Loucy (cell line): ENCODE measurements around the gene THRSP.

Experiments
- H2AFZ ChIP-seq: fragments of 200-600 bp; sonication (generic); 2 replicates; pipeline ENCODE4 v1.6.0; 2016; ENCODE audit warnings: antibody characterized with exemption, mild to moderate bottlenecking, low read length, moderate library complexity
- H3F3A ChIP-seq: fragments of 200-600 bp; 2 replicates; pipeline ENCODE4 v1.6.0; 2016; ENCODE audit warnings: antibody characterized with exemption, low read depth, mild to moderate bottlenecking
- H3K27me3 ChIP-seq: fragments of 200-600 bp; sonication (generic); 2 replicates; pipeline ENCODE4 v1.6.1; 2014; ENCODE audit warnings: low read length, mild to moderate bottlenecking; ENCODE audit not compliant: insufficient read depth, poor library complexity, severe bottlenecking
- H3K36me3 ChIP-seq: fragments of 200-600 bp; sonication (generic); 2 replicates; pipeline ENCODE4 v1.6.1; 2016; ENCODE audit warnings: low read length; ENCODE audit not compliant: insufficient read depth
- H3K4me1 ChIP-seq: fragments of 200-600 bp; sonication (generic); 2 replicates; pipeline ENCODE4 v1.5.1; 2014; ENCODE audit warnings: low read length, mild to moderate bottlenecking; ENCODE audit not compliant: insufficient read depth, poor library complexity, severe bottlenecking
- H3K4me2 ChIP-seq: fragments of 200-600 bp; sonication (generic); 2 replicates; pipeline ENCODE4 v1.6.0; 2014; ENCODE audit warnings: antibody characterized with exemption, low read length, low read depth, mild to moderate bottlenecking; ENCODE audit not compliant: poor library complexity, severe bottlenecking
- H3K4me3 ChIP-seq: fragments of 200-600 bp; sonication (generic); 2 replicates; pipeline ENCODE4 v1.5.1; 2014; ENCODE audit warnings: low read length, mild to moderate bottlenecking, mixed read lengths; ENCODE audit not compliant: poor library complexity, severe bottlenecking
- H3K79me2 ChIP-seq: fragments of 200-600 bp; sonication (generic); 2 replicates; pipeline ENCODE4 v1.6.1; 2014; ENCODE audit warnings: low read length; ENCODE audit not compliant: insufficient read depth
- H3K9ac ChIP-seq: fragments of 200-600 bp; sonication (generic); 2 replicates; pipeline ENCODE4 v1.6.0; 2014; ENCODE audit warnings: mild to moderate bottlenecking, low read depth, low read length, moderate library complexity; ENCODE audit not compliant: poor library complexity, severe bottlenecking
- H3K9me2 ChIP-seq: fragments of 200-600 bp; sonication (generic); replicated peaks from 2 replicates; pipeline ENCODE4 v1.6.1; 2016; ENCODE audit warnings: low read depth, low read length, mixed read lengths
- H3K9me3 ChIP-seq: fragments of 200-600 bp; sonication (generic); 2 replicates; pipeline ENCODE4 v1.6.1; 2014; ENCODE audit warnings: mild to moderate bottlenecking, antibody characterized with exemption, low read length, low read depth; ENCODE audit not compliant: insufficient read depth
- H4K20me1 ChIP-seq: fragments of 200-600 bp; sonication (generic); 2 replicates; pipeline ENCODE4 v1.6.0; 2014; ENCODE audit warnings: antibody characterized with exemption, low read length, mild to moderate bottlenecking; ENCODE audit not compliant: insufficient read depth, poor library complexity, severe bottlenecking
- CTCF ChIP-seq: fragments of 200-600 bp; sonication (generic); conservative IDR thresholded peaks from 2 replicates; pipeline ENCODE4 v1.5.1; 2014; ENCODE audit warnings: mild to moderate bottlenecking, antibody characterized with exemption, low read length
- EZH2phosphoT487 ChIP-seq: fragments of 200-600 bp; IDR thresholded peaks from 2 replicates; pipeline ENCODE4 v1.6.1; 2018; ENCODE audit warnings: antibody characterized with exemption, mild to moderate bottlenecking, moderate library complexity, borderline replicate concordance

THRSP gene

GRCh38 chr11:78080818-78081495 is 17.3 kb downstream of the THRSP start:
- Histone ChIP-seq H3K9me3 (no peaks in the 10 kb centered on the region), H3K27me3 (no peaks in the 10 kb centered on the region), H2AFZ (peak overlapping the region; percentile 9; the same call in 1 of the 2 replicates), H3K36me3 (no peaks in the 10 kb centered on the region), H3K79me2 (peaks cover 42% of the 10 kb centered on the region), H3F3A (no peaks in the 10 kb centered on the region), H3K9me2 (no peaks in the 10 kb centered on the region), H3K9ac (peak overlapping the region; percentile 18), H4K20me1 (peaks cover 28% of the 10 kb centered on the region), H3K4me3 (peak overlapping the region; percentile 92), H3K4me1 (peaks cover 40% of the 10 kb centered on the region), H3K4me2 (peak overlapping the region; percentile 94)
- TF ChIP-seq EZH2phosphoT487 (no peak), CTCF (no peak)

GRCh38 chr11:78081583-78081982 is 17.9 kb downstream of the THRSP start:
- H3K9me2 ChIP-seq: no peaks in the 10 kb centered on the region
- H3K9ac ChIP-seq: peak overlapping the region; percentile 18
- H2AFZ ChIP-seq: 0 out of 2 replicates have a peak overlapping the region, but pooled peaks have one; percentile 45
- H3K27me3 ChIP-seq: no peaks in the 10 kb centered on the region
- peaks cover 35% of the 10 kb centered on the region for H3K79me2 ChIP-seq
- peak overlapping the region; percentile 94 for H3K4me2 ChIP-seq
- peaks cover 36% of the 10 kb centered on the region for H3K4me1 ChIP-seq
- TF ChIP-seq EZH2phosphoT487: no peak
- TF ChIP-seq CTCF: no peak
- no peaks in the 10 kb centered on the region for H3K36me3 ChIP-seq
- peak overlapping the region; percentile 92 for H3K4me3 ChIP-seq
- no peaks in the 10 kb centered on the region for H3F3A ChIP-seq
- peaks cover 24% of the 10 kb centered on the region for H4K20me1 ChIP-seq
- no peaks in the 10 kb centered on the region for H3K9me3 ChIP-seq

GRCh38 chr11:78082146-78082545 is 18.5 kb downstream of the THRSP start:
- Histone ChIP-seq H2AFZ (no peak overlapping the region), H3K4me1 (peaks cover 33% of the 10 kb centered on the region), H3K9me2 (no peaks in the 10 kb centered on the region), H3K4me3 (peak overlapping the region; percentile 92), H3F3A (no peaks in the 10 kb centered on the region), H3K9ac (no peak overlapping the region), H3K4me2 (peak overlapping the region; percentile 94), H3K36me3 (no peaks in the 10 kb centered on the region), H3K79me2 (peaks cover 30% of the 10 kb centered on the region), H4K20me1 (peaks cover 18% of the 10 kb centered on the region), H3K27me3 (no peaks in the 10 kb centered on the region), H3K9me3 (no peaks in the 10 kb centered on the region)
- TF ChIP-seq EZH2phosphoT487 (no peak), CTCF (no peak)
